Glutamatergic neuron (in vitro differentiated cells): ENCODE data around the gene NXPH3. TPM values are rescaled to one million over a fixed set of nuclear protein-coding genes. Genes with fewer than 3 reads are reported as not detected.

Experiments
- DNase-seq: peaks from one replicate; pipeline ENCODE4 v3.0.0; 2022
- H3K27ac Mint-ChIP-seq: one replicate; pipeline ENCODE4 v1.8.0; 2020; ENCODE audit warnings: mild to moderate bottlenecking, mixed read lengths, inconsistent platforms; ENCODE audit not compliant: unreplicated experiment
- H3K27me3 Mint-ChIP-seq: one replicate; pipeline ENCODE4 v1.8.0; 2020; ENCODE audit warnings: mild to moderate bottlenecking, moderate library complexity, mixed read lengths, inconsistent platforms; ENCODE audit not compliant: unreplicated experiment
- H3K36me3 Mint-ChIP-seq: one replicate; pipeline ENCODE4 v1.8.0; 2020; ENCODE audit warnings: mild to moderate bottlenecking, mixed read lengths, inconsistent platforms; ENCODE audit not compliant: unreplicated experiment
- H3K4me1 Mint-ChIP-seq: one replicate; pipeline ENCODE4 v1.8.0; 2020; ENCODE audit warnings: mild to moderate bottlenecking, low read depth, mixed read lengths, inconsistent platforms; ENCODE audit not compliant: unreplicated experiment
- H3K4me3 Mint-ChIP-seq: one replicate; pipeline ENCODE4 v1.8.0; 2020; ENCODE audit warnings: mild to moderate bottlenecking, mixed read lengths, inconsistent platforms; ENCODE audit not compliant: unreplicated experiment
- H3K9me3 Mint-ChIP-seq: one replicate; pipeline ENCODE4 v1.8.0; 2020; ENCODE audit warnings: mild to moderate bottlenecking, moderate library complexity, mixed read lengths, inconsistent platforms; ENCODE audit not compliant: unreplicated experiment
- CTCF ChIP-seq: fragments of 200-600 bp; sonication (generic); IDR thresholded peaks from one replicate; pipeline ENCODE4 v1.5.0; 2021; ENCODE audit not compliant: partially characterized antibody, unreplicated experiment
- total RNA-seq: library from RNA; stranded (reverse); fragmentation: NEBNext Ultra II Directional; extraction: Animal tissue kit (Norgen Biotek cat#: 25700); gene quantifications from one replicate; pipeline ENCODE4 v1.2.1, GENCODE V29; 2021; ENCODE audit not compliant: unreplicated experiment

Gene NXPH3
- total RNA-seq, 1 donor from 2014 or later: 2.0 TPM

GRCh38 chr17:49551221-49552069 lies 24.2 kb upstream of the NXPH3 start:
- H3K4me1 Mint-ChIP-seq: peaks cover 21% of the 10 kb centered on the region
- no peaks in the 10 kb centered on the region for H3K36me3 Mint-ChIP-seq
- H3K27me3 Mint-ChIP-seq: peaks cover 2% of the 10 kb centered on the region
- H3K27ac Mint-ChIP-seq: no peak overlapping the region
- H3K9me3 Mint-ChIP-seq: peaks cover 2% of the 10 kb centered on the region
- no peak overlapping the region for H3K4me3 Mint-ChIP-seq
- TF ChIP-seq CTCF: no peak
- DNase-seq: no peak

GRCh38 chr17:49552070-49552751 lies 23.5 kb upstream of the NXPH3 start:
- Mint-ChIP-seq H3K9me3 (peaks cover 2% of the 10 kb centered on the region), H3K27me3 (peaks cover 2% of the 10 kb centered on the region), H3K4me3 (no peak overlapping the region), H3K27ac (no peak overlapping the region), H3K4me1 (peaks cover 18% of the 10 kb centered on the region), H3K36me3 (no peaks in the 10 kb centered on the region)
- no peak for TF ChIP-seq CTCF
- DNase-seq: no peak

- no peak for DNase-seq
- Mint-ChIP-seq H3K4me1 (peaks cover 14% of the 10 kb centered on the region), H3K36me3 (no peaks in the 10 kb centered on the region), H3K27me3 (peaks cover 2% of the 10 kb centered on the region), H3K9me3 (peaks cover 2% of the 10 kb centered on the region), H3K27ac (no peak overlapping the region), H3K4me3 (no peak overlapping the region)
- TF ChIP-seq CTCF: no peak
Measured at GRCh38 chr17:49553676-49554335, 21.9 kb upstream of the NXPH3 start.

GRCh38 chr17:49554694-49555494 lies 20.8 kb upstream of the NXPH3 start:
- Mint-ChIP-seq H3K4me3 (no peak overlapping the region), H3K36me3 (no peaks in the 10 kb centered on the region), H3K27ac (no peak overlapping the region), H3K27me3 (no peaks in the 10 kb centered on the region), H3K9me3 (no peaks in the 10 kb centered on the region), H3K4me1 (peaks cover 10% of the 10 kb centered on the region)
- no peak for TF ChIP-seq CTCF
- DNase-seq: no peak
